Measurements from ENCODE around the gene FAM20C.
A peak's percentile ranks its signal among the peaks of the same experiment; 100 is the strongest.

The FAM20C gene

DNA sequence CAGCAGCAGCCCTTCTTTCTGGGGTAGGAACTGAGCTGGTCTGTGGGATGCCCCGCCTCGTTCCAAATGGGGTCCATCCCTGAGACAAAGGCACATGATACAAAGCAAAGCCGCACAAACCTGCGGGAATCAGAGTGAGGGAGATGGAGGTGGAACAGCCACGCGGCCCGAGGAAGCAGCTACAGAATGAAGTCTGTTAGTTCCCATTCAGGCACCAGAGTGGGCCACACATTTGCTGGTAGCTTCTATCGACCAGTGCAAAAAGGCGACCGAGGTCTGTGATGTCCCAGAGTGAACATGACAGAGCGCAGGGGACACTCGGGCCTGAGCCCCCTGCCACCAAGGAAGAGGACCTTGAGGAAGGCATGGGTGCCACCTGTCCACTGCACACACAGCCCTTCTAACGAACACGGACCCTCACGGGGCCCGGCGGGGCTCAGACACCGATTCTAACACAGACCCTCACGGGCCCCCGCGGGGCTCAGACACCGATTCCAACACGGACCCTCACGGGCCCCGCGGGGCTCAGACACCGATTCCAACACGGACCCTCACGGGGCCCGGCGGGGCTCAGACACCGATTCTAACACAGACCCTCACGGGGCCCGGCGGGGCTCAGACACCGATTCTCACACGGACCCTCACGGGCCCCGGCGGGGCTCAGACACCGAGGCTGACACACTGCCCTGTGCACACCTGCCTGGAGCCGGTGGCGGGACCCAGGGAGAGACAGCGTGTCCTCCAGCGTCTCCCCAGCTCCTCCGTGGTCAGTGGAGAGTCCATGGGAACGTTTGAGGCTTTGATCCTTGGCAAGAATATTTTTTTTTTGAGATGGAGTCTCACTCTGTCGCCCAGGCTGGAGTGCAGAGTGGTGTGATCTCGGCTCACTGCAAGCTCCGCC is 32.8 kb upstream of the FAM20C start:
- no peak for DNase-seq

DNA sequence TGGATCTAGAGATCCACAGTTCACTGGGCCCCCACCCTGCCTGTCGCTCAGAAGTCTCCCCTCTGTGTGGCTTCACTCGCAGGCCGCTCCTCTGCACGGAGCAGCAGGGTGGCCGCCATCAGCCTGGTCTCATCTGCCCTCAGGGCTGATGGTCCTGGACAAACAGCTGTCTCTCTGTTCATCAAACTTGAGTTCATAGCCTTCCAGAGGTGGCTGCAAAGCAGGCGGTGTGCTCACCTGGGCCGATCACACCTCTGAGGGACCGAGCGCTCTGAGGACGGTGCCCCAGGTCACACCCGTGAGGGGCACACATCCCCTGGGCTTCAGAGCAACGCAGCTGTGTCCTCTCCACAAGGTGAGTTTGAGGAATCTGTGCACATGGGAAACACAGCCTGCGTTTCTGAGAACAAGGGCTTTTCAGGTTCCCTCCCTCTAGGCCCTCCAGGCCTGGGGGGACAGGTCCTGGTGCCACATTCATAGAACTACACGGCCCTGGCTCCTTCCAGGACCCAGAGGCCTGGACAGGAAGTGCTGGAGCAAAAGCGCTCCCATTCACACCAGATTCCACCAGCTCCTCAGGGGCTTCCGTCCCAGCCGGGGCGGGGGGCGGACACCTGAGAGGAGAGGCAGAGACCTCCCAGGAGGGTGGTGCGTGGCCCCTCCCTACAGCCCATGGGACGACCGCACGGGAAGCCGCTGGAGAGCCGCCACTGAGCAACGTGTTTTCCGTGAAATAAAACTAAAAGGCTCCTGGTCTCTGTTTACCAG is 31.2 kb upstream of the FAM20C start:
- DNase-seq = no peak

- DNase-seq = no peak
These were observed 29.6 kb upstream of the FAM20C start for GRCh38 chr7:162632-163297.

DNA sequence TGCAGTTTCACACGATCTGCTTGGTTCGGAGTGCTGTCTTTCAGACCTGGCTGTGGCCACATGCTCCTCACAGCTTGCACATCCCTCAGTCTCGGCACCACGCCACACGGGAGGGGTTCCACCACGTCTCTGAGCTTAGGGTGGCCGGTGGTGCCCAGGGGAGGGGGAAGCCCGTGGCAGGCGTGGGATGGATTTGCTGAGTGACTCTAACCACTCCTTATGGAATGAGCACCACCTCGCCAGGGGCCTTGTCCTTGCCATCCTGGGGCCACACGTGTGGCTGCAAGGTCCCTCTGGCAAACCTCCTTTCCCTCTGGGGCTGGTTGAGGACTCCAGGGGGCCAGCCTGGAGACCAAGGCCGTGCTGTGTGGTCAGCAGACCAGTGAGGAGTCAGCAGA is 29.1 kb upstream of the FAM20C start:
- no peak for DNase-seq

- DNase-seq = no peak
These were observed 28.1 kb upstream of the FAM20C start for GRCh38 chr7:163971-164881.

GRCh38 chr7:164882-165660 is 27.3 kb upstream of the FAM20C start:
- DNase-seq = no peak

DNA sequence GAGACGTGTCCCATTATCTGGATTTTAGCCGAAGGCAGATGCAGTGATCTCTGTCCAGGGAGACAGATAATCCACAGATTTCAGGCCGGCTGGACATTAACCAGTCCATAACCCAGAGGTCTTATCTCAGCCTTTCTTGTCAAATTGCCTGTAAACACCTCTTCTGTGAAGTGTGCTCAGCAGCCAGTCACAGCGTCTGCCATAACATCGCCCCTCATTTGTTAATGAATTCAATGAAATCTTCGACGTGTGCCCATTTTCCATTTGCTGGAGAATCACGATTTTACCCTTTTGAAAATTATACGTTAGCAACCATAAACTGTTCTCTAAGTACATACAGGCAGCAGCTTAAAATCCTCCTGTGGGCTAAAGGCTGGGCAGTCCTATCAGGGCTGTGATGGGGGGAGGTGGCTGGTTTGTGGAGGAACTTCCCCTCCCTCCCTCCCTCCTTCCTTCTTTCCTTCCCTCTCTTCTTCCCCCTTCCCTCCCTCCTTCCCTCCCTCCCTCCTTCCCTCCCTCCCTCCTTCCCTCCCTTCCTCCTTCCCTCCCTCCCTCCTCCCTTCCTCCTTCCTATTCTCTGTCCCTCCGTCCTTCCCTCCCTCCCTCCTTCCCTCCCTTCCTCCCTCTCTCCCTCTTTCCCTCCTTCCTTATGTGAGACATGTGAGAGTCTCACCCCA is 26.6 kb upstream of the FAM20C start:
- no peak for DNase-seq

- peak; percentile 8 for DNase-seq
These were observed 25.9 kb upstream of the FAM20C start for GRCh38 chr7:166338-167060.

GRCh38 chr7:167090-167855 is 25.1 kb upstream of the FAM20C start:
- no peak for DNase-seq

DNA sequence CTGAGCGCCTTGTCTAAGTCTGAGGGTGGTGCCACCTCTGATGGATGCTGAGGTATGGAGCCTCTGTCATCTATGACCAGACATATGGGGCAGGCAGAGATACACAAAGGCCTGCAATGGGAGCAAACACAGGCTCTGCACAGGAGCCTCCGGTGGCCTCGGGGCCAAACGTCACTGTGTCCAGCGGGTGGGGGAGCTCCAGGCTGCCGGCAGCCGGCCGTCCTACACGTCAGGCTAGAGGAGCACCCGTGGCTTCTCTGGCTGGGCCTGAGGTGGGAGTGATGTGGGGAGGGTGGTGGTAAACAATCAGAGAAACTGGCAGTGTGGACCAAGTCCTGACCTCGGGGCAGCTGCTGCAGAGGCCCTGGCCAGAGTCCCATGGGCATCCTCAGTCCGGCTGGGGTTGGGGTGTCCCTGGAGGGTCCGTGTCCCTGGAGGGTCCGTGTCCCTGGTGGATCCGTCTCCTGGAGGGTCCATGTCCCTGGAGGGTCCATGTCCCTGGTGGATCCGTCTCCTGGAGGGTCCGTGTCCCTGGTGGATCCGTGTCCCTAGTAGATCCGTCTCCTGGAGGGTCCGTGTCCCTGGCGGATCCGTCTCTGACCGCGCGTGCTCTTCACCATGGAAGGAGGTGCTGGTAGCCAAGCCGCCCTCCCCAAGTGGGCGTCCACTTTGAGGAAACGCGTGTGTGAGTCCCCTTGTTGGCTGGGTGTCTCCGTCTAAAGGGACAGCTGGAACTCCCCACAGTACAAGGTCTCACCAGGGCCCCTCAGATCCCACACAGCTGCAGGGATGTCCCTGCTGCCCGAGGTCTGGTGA is 24.2 kb upstream of the FAM20C start:
- no peak for DNase-seq

GRCh38 chr7:169276-170172 is 22.8 kb upstream of the FAM20C start:
- DNase-seq = no peak

DNA sequence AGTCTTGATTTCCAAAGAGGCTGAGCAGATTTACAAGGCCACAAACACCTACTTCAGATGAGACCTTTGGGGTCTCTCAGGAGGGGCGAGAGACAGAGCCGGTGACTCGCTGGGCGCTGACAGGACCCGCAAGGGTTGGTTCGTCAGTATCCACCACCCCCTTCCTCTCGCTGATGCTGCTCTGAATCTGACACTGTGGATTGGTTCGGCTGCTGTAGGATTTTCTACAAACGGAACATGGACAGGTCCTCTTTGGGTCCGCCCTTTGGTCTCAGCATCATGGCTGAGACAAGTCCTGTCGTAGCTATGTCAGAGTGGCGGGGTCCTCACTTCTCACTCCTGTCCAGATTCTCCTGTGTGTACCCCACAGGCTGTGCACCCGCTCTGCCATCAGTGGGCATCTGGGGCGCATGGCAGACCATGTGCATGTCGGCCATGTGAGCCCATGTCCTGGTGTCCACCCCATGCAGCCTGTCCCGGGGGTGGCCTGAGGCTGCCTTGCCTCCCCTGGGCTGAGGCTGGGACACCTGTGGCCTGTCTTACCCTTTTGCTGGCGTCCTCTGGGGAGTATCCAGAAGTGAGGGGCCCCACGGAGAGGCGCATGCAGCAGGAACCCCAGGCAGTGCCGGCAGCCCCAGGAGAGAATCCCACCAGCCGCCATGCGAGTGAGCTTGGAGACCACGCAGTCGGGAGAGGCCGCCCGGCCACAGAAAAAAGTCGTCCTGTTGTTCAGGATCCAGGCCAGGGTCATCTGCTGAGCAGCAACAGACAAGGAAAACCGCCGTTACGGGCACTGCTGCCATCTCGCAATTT is 21.6 kb upstream of the FAM20C start:
- no peak for DNase-seq

DNA sequence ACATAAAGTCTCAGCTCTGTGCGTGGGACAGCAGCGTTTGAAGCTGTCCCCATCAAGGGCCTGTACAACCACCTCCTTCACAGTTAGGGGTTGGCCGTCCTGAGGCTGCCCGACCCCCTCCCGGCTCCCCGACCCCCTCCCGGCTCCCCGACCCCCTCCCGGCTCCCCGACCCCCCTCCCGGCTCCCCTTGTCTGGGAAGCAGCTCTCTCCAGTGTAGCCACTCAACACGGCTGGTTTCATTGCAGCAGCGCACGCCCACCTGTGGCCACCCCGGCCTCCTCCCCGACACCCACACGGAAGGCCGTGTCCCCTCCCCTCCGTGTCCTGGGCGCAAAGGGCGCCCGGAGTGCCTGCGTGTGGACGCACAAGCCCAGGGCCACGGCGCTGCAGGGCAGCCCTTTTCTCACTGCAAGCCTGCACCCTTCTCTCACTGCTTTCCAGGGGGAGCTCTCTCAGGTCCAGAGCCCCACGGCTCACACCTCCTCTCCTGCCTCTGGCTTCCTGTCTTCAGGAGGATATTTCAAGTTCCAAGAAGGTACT is 20.9 kb upstream of the FAM20C start:
- DNase-seq = no peak

- no peak for DNase-seq
These were observed 20.4 kb upstream of the FAM20C start for GRCh38 chr7:171912-172515.

DNA sequence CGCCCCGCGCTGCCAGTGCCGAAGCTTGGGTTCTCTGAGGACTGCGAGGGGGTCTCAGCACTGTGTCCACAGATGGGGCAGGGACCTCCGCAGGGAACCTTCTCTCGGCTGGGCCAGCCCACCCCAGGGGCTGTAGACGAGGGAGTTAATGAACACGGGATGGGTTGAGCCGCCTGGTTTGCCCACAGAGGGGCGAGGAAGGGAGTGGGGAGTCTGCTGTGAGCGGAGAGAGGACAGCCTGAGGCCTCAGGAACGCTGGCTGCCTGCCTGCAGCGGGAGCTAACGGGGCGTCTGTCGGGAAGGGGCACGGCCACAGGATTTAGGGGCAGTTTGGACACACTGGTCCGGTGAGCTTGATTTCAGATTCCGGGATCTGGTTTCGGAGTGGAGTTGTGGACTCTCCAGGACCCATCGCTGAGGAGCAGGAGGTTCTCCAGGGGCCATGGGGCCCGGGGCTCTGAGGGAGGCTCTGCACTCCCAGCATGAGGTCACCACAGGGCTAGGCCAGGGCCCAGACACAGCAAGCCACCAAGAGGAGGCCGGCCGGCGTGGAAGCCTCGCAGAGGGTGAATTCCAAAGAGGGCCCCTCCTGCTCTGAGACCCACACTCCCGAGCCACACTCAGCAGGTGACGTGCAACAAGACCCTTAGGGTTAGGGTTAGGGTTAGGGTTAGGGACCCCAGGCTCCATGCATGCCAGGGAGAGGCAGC is 19.0 kb upstream of the FAM20C start:
- no peak for DNase-seq

Data from HCEC 1CT (cell line).